HG03521 (cell line): ENCODE measurements around the gene PAK4.
"Not testable (repeated sequence)": the region's sequence is repeated elsewhere in the genome, so short reads cannot be mapped to it uniquely, and the experiment has no call there.

Experiments
- ATAC-seq: cut with Tn5 transposase; IDR thresholded peaks from one replicate; pipeline ENCODE4 v1.9.1; 2021; ENCODE audit warnings: mild to moderate bottlenecking, moderate library complexity; ENCODE audit not compliant: unreplicated experiment

The PAK4 gene

DNA sequence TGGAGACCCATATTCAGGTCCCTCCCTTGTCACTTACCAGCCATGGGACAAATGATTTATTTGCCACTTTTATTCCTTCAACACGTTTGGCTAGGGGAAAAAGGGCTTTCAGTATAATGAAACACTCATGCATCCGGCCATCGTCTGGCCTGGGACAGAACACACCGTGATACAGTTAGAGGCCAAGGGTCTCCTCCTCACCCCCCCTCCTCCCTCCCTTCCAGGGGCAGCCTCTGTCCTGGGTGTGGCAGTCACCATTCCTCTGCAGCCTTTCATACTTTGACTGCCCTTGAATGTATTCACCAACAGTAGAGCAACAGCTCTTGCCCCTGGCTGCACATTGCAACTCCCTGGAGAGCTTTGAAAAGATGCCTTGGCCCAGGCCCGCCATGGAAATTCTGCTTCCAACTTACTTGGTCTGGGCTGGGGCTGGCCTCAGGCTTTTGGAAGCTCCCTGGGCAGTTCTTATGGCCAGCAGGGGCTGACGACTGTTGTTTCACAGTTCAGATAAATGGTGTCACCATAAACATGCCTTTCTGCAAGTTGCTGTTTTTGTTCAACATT is 3.0 kb downstream of the PAK4 start:
- ATAC-seq: no peak

DNA sequence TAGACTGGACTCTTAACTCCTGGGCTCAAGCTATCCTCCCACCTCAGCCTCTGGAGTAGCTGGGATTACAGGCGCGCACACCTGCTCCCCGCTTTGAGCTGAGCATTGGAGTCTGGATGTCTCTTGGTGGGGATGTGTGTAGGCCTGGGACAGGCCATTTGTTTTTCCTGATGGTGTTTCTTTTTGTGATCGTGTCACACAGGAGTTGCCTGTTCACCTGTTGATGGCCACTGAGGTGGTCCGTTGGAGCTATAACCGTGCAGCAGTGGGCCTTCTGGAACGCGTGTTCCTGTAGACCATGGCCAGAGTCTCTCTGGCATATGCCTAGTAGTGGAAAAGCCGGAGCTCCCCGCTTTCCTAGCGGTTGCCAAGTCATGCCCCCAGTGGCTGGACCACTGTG is 3.5 kb downstream of the PAK4 start:
- ATAC-seq: no peak

DNA sequence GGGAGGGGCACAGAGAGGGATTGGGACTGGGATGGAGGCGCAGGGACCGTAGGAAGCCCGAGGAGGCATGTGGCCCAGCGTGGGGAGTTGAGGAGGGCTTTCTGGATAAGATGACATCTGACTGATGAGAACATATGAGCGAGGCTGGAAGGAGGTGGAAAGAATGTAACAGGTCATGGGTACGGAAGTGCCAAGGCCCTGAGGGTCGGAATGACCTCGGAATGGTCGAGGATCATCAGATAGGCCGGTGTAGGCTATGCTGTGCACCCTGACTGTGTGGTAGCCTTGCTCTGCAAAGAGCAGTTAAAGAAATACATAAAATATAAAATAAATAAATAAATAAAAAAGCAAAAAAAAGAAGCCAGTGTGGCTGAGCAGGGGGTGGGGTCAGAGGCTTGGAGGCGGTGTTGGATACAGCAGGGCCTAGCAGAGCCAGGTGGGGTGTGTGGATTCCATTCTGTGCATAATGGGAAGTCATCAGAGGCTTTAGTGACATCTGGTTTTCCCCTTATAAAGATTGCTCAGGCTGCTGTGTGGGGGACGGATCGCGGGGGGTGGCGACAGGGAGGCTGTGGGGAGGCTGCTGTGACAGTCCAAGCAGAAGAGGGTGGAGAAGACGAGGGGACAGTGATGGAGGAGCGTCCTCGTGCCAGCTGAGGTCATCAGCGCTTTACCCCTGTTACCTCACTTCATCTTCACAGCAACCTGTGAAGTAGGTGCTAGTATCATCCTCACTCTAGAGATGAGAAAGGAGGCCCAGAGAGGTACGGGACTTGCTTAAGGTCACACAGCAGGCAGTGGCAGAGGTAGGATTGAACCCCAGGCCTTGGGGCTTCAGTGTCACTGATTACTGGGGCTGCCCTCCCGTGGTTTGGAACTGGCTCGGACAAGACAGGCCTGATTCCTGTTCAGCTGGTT is 5.0 kb downstream of the PAK4 start:
- no peak for ATAC-seq

DNA sequence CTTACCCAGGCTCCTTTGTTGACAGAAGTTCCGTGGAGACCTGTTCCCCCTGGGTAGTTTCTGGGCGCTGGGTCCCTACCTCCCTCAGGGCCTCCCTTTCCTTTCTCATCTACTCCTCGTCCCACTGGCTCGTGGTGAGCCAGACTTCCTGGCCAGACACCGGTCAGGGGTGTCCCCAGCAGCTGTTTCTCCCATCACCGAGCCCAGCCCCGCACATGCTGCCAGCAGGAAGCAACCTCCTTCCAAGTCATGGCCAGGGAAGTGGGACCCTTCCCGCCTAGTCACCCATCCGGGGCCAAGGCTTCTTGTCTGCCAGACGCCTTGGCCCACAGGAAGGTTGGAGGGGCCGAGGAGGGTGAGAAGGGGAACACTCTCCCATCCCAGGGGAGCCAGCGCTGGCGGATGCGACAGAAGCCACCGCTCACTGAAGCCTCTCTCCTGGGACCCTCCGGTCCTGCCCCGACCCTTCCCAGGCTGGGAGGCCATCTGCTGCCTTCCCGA is 5.7 kb downstream of the PAK4 start:
- no peak for ATAC-seq

DNA sequence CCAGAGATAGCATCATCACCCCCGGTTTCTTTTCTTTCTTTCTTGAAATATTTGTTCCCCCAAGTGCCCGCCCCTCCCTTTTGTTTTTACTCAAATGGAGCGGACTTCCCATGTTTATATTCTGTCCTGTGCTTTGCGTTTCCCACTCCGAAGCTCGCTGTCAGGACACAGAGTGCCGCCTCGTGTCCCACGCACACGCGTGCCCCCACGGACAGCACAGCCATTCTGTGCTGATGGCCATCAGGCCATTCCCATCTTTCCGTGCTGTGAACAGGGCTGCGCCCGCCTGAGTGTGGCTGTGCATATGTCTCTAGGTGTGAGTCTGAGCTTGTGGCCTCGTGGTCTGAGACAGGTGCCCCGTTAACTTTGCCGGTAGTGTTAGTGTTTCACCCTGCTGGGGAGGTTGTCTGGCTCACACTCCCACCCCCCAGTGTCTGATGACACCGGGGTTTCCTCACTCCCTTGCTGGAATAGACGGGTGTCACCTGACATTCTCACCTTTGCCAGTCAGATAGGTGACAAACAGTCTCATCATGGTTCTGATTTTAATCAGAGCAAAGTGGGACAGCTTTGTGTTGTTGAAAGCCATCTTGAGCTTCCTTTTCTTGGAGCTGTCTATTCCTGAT is 6.9 kb downstream of the PAK4 start:
- ATAC-seq: no peak

DNA sequence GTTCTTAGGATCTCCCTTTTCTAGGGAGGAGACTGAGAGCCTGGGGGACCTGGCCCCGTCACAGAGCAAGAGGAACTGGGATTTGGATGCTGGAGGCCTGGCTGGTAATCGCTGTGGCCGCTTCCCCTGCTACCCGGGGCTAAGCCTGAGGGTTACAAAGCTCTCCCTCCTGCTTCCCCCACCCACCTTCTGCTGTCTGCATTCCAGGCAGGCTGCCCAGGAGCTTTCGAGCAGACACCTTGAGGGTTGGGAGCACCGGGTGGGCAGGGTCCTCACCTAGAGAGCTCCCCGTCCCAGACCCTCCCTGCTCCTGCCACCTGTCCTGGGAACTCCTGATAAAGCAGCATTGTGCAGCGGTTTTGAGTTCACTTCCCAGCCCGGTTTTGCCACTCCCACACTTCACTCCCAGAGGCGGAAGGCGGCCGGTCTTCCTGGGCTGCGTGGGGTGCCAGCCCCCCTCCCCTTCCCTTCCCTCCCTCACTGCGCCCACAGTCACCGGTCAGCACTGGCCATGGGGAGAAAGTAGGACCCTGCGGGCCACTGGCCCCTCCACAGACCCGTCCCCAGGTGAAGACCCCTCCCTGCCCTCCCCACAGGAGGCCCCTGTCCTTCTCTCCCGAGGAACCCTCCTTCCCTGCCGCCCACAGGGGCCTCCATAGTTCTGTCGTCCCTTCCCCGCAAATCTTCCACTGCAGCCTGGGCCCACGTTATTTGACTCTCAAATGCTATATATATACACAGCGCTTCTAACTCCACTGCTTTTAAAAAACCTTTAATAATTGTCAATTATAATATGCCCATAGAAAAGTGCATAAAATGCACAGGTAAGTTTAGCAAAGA is 8.1 kb downstream of the PAK4 start:
- ATAC-seq: no peak

DNA sequence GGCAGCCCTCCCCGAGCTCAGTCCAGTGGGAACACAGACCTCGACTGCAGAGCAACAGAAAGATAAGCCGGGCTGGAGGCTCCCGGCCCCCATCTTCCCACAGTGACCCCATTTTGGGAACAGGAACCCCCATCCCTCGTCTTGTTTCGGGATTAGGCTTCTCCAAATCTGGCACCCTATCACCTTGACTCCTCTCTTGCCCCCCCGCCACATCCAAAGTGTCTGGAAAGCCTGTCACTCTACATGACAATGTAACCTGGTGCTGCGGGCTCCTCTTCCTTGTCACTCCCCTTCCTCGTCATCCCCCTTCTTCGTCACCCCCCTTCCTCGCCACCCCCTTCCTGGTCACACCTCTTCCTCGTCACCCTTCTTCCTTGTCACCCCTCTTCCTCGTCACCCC is 10.1 kb downstream of the PAK4 start:
- ATAC-seq: no peak

DNA sequence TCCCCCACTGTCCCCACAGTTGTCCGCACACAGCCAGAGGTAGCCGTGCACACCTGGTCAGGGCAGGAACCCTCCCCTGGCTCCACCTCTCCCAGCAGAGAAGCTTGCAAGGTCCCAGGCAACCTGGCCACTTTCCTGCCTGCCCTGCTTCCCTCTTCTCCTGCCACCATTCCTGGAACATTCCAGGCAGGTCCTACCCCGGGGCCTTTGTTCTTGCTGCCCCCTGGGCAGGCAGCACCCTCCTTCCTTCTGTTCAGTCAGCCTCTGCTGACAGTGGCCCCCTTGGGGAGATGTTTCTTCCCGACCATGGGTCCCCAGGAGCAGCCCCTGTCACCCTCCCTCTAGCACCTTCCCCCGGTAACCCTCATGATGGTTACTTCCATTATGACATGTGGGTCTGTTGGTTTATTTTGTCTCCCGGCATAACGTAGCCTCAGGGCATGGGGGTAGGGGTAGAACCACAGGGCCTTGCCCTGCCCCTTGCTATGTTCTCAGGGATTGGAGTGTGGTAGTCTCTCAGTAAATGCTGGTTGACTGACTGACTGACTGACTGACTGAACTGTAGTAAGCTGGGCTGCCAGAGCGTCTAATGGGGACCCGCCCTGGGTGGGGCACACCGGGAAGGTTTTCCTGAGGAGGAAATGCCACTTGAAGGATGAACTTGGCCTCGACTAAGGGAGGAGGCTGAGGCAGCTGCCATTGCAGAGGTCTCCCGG is 10.8 kb downstream of the PAK4 start:
- no peak for ATAC-seq

DNA sequence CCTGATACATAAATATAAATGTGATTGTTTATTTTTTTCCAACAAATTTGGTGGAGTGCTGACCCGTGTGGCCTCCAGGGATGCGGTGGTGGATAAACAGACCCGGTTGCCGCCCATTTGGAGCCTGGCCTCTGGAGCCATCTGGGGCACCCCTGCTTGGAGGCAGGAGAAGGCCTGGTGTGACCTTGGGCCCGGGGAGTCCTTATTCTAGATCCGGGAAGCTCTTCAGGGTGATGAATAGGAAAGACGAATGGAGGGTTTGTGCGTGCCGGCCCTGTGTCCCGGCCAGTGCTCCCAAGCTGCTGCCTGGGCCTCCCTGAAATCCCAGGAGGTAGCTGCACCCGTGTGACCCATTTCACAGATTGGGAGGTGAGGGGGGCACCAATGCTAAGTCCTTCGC is 11.5 kb downstream of the PAK4 start:
- ATAC-seq: no peak

DNA sequence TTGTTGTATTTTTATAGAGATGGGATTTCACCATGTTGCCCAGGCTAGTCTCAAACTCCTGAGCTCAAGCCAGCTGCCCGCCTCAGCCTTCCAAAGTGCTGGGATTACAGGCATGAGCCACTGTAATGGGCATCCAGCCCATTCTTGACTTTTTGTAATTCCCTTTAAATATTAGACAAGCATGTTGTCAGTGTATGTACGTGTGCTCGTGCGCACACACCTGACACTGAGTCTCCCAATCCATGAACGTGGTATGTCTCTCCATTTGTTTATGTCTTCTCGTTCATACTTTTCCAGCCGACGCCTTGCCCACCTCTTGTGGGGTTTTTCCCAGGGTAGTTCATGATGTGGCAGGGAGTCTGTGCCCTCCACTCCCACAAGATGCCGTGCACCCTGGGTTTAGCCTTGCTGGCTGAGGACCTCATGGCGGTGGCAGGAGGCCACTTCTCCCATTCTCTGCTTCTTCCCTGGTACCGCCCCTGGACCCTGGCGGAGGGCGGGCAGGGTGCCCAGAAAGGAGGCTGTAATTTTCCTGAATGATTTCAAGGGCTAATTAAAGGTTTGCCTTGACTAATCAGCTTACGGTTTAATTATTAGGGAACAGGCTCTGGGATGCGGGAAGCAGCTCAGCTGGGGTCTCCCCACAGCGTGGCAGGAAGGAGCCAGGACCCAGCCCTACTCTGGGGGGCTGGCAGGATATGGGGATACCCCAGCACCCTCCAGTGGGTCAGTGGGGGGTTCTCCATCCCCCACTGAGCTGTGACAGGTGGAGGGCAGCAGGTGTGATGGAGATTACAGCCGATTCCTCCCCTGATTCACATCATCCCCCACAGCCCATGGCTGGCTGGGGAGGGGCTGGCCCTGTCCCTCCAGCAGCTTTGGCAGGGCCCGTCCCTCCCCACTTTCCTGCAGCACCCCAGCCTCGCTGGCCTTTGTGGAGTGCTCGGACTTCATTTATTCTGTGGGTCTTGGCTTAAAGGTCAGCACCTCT is 12.9 kb downstream of the PAK4 start:
- ATAC-seq: no peak

DNA sequence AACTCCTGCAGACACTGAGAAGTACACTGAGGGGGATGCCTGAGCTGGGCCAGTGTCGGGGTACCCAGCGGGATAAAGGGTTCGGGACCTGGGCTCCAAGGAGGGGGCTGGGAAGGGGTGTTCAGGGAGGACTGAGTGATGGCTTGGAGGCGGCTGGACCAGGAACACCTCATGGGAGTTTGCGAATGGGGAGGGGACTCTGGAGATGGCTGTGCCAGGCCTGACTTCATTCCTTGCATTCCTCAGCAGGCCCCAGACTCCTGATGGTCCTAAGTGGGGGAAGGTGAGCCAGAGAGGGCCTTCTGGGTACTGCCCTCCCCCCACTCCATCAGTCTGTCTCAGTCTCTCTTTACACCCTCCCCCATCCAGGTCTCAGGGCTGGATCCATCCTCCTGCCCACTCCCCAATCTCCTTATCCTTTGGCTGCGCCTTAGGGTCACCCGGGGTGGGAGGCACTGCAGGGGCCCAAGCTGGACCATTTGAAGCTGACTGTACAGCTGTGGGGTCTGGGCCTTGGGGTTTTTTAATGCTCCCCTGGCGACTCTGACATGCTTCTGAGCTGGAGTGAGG is 13.8 kb downstream of the PAK4 start:
- ATAC-seq: no peak

DNA sequence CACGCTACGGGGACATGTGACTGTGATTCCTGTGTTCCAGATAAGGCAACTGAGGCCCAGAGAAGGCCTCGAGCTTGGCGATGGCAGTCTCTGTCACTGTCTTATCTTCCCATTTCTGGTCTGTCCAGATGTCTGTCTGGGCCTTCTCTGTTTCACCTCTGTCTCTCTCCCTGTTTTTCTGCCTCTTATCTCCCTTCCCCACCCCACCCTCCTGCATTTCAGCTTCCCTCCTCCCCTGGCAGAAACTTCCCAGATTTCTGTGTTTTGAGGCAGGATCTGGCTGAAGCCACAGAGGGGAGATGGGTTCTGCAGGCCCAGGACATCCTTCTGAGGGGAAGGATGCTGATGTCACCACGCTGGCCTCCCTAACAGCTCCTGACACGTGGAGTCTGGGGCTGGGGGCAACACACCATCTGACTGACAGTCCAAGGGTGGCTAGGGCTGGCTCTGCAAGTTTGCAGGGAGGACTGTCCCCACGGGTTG is 14.4 kb downstream of the PAK4 start:
- ATAC-seq: no peak

DNA sequence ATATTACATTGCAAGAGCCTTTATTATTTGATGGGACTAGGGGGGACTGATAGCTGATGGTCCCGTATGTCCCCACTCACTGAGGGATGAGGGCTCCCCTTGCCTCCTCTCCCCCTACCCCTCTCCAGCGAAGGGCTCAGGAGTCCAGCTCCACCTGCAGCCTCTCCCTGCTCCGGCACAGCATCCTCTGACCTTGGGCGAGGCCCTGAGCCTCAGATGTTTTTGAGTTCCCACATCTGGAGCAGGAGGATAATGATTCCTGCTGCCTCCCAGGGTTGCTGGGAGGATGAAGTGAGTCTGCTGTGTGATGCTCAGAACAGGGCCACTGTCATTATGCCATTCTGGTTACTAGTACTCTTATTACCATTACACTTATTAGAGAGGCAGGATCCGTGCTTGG is 15.0 kb downstream of the PAK4 start:
- no peak for ATAC-seq

DNA sequence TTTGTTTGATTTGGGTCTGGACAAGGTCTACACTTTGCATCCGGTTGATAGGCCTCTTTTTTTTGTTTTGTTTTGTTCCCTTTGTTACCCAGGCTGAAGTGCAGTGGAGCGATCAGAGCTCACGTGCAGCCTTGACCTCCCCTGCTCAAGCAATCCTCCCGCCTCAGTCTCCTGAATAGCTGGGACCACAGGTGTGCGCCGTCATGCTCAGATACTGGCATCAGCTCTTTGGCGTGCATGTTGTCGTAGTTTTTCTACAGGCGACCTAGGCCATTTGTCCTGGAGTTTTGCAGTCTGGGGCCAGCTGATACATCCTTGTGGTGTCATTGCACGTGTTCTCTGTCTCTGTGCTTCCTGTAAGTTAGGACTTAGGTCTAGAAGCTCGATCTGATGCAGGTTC is 16.3 kb downstream of the PAK4 start:
- ATAC-seq: no peak

DNA sequence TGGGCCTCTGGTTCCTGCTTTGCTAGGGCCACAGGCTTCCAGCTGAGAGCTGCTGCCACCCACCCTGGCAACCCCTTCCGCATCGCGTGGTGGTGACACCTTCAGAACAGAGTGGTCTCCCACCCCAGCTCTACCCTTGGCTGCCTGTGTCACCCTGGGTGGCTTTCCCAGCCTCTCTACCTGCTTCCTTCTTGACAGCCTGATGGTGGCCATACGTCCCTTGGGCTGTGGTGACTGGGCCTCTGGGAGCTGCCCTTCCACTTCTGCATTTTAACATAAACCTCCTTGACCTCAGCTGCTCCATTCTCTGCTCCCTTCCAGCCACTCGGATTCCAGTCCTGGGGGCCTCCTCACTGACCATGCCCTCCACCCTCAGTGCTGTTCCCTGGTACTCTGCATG is 17.0 kb downstream of the PAK4 start:
- no peak for ATAC-seq

DNA sequence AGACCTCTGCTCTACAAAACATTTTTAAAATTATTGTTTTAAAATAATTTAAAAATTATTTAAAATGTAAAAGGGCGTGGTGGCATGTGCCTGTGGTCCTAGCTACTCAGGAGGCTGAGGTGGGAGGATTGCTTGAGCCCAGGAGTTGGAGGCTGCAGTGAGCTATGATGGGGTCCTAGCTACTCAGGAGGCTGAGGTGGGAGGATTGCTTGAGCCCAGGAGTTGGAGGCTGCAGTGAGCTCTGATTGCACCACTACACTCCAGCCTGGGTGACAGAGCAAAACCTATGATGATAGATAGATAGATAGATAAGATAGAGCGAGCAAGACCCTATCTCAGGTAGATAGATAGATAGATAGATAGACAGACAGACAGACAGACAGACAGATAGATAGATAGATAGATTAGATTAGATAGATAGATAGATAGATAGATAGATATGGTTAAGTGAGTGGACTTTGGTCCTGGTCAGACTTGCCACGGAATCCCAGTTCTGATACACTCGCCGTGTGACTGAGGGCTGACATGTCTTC is 18.2 kb downstream of the PAK4 start:
- ATAC-seq: not testable (repeated sequence)

DNA sequence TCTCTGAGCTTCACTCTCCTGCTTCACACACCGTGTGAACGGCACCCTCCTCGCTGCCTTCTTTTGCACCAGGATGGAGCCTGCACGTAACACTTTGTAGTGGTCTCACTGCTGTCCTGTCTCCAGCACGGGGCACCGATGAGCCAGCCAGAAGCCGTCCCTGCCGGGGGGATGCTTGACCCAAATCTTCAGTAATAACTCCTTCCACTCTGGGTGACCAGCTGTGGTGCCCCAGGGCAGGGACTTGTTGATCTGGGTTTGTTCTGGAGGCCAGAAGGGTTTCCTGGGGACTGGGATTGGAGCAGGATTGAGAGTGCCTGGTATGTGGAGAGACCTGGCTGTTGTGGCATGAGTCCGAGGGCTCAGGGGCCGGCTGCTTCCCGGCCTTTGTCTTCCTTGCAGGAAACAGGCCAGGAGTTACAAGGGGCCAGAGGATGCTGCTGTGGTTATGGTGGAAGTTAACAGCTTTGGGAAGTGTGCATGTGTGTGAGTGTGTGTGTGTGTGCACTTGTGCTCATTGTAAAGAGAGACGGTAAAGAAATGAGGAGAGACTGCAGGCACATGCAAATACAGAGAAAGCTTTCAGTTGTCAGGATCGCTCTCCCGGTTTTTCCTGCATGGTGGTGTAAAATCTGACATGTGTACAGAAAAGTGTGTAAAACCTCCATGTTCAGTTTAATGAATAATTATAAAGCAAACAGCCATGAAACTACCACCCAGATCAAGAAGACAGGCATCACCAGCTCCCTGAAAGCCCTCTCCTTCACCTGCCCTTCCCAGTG is 18.9 kb downstream of the PAK4 start:
- no peak for ATAC-seq
